OCI-LY7 (cell line): Measurements from ENCODE around the gene TGFB1.

Experiments
- EZH2phosphoT487 ChIP-seq: fragments of 200-600 bp; sonication (generic); IDR thresholded peaks from 2 replicates; pipeline ENCODE4 v1.6.1; 2018; ENCODE audit warnings: low read depth, borderline replicate concordance, mild to moderate bottlenecking, mixed run types, antibody characterized with exemption, low read length, moderate library complexity, mixed read lengths
- TF ChIP-seq, protein P1 (sequence below): fragments of 200-600 bp; sonication (generic); conservative IDR thresholded peaks from 2 replicates; pipeline ENCODE4 v1.5.1; 2014; ENCODE audit warnings: mild to moderate bottlenecking, antibody characterized with exemption, low read length, moderate library complexity, mixed read lengths

DNA sequence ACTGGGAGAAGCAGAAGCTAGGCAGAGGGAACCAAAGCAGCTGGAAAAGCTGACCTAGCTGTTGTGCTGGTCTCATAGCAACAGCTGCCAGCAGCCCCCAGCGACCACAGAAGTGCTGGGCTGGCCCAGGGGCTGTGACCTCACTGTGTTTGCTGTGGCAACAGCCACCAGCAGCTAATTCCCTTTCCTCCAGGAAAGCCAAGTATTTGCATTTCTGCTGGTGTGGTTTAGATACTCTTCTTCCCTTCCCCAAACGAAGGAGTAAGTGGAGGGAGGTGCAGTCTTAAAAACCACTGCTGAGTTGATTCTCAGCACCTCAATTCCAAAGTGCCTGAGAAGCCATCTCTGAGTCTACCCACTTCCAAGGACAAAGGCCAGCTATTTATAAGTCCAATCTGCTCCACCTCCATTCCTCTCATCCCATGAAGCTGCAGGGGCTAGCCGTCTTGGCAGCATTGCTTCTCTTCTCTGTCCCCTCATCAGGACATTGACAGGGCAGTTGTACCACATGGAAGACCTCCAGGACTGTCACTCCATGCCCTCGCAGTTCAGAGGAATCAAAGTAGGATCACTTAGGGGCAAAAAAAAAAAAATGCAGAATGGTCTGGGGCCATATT is 55.3 kb downstream of the TGFB1 start:
- TF ChIP-seq, protein P1, sequence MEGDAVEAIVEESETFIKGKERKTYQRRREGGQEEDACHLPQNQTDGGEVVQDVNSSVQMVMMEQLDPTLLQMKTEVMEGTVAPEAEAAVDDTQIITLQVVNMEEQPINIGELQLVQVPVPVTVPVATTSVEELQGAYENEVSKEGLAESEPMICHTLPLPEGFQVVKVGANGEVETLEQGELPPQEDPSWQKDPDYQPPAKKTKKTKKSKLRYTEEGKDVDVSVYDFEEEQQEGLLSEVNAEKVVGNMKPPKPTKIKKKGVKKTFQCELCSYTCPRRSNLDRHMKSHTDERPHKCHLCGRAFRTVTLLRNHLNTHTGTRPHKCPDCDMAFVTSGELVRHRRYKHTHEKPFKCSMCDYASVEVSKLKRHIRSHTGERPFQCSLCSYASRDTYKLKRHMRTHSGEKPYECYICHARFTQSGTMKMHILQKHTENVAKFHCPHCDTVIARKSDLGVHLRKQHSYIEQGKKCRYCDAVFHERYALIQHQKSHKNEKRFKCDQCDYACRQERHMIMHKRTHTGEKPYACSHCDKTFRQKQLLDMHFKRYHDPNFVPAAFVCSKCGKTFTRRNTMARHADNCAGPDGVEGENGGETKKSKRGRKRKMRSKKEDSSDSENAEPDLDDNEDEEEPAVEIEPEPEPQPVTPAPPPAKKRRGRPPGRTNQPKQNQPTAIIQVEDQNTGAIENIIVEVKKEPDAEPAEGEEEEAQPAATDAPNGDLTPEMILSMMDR = no peak
- no peak for TF ChIP-seq EZH2phosphoT487
